Peyer's patch (tissue), 4 donors: ENCODE data around the gene SHCBP1L. TPM values are rescaled to one million over a fixed set of nuclear protein-coding genes. Genes with fewer than 3 reads are reported as not detected.

Source experiments
- DNase-seq, 3 donors: peaks; one replicate each; pipeline ENCODE4 v3.0.0-alpha.2; 2017 to 2019
- H3K27ac ChIP-seq, 4 donors: fragments of 200-600 bp; sonication (generic); one replicate each; pipeline ENCODE4 v1.5.1; 2016 to 2019
- H3K27me3 ChIP-seq, 2 donors: fragments of 200-600 bp; sonication (generic); one replicate each; pipeline ENCODE4 v1.5.1; 2019
- H3K36me3 ChIP-seq, 3 donors: fragments of 200-600 bp; sonication (generic); one replicate each; pipeline ENCODE4 v1.5.1; 2016 to 2019
- H3K4me1 ChIP-seq, 4 donors: fragments of 200-600 bp; sonication (generic); one replicate each; pipeline ENCODE4 v1.5.1; 2016 to 2019
- H3K4me3 ChIP-seq, 4 donors: fragments of 200-600 bp; sonication (generic); 1 replicate in 3 of 4; 2 replicates in 1 of 4; pipeline ENCODE4 v1.5.1; 2016 to 2019; ENCODE audit warnings: mild to moderate bottlenecking in 1 of 4
- H3K9me3 ChIP-seq, 4 donors: fragments of 200-600 bp; sonication (generic); one replicate each; pipeline ENCODE4 v1.5.1; 2016 to 2019; ENCODE audit warnings: mild to moderate bottlenecking in 1 of 4
- POLR2A ChIP-seq, 2 donors: fragments of 450-650 bp; IDR thresholded peaks; one replicate each; pipeline ENCODE4 v1.5.1; 2017; ENCODE audit warnings: antibody characterized with exemption in 2 of 2, mild to moderate bottlenecking in 2 of 2, moderate library complexity in 2 of 2
- total RNA-seq, 4 donors: library from RNA; depleted of rRNA; stranded (reverse); fragments of >200 nt; gene quantifications; one replicate each; pipeline ENCODE4 v1.1.0, GENCODE V29; 2016
- TF ChIP-seq, protein P1 (sequence below), 6 experiments: fragments of 450-650 bp in 4 of 6; fragments of 200-600 bp in 2 of 6; sonication (generic) in 1 of 6; IDR thresholded peaks; one replicate each; pipeline ENCODE4 v1.5.1; 2017 to 2019; ENCODE audit warnings: antibody characterized with exemption in 6 of 6, mild to moderate bottlenecking in 3 of 6, moderate library complexity in 1 of 6

The SHCBP1L gene
- total RNA-seq, 4 donors from 2014 or later = not detected

DNA sequence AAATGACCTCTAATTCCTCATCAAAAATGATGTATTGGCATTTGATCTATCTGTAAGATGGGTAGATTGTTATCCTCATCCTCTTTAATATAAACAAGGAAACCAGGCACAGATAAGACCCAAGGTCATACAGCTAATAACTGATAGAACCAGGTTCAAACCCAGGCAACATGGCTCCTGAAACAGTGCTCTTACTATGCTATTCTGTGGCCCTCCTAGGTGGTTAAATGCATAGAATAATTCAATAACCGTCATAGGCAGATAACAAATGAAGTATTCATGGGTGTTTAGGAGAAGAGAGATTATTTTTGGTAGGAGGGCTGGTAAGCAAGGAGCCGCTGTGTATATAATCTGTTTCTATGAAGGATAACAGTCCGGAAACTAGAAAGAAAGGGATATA lies 67.4 kb downstream of the SHCBP1L start:
- Histone ChIP-seq H3K27ac (no peak overlapping the region), H3K9me3 (no peaks in the 10 kb centered on the region), H3K4me1 (no peaks in the 10 kb centered on the region), H3K4me3 (no peak overlapping the region), H3K27me3 (no peaks in the 10 kb centered on the region), H3K36me3 (peaks cover 0 to 78% (median 0%) of the 10 kb centered on the region in 3 donors)
- no peak for DNase-seq
- TF ChIP-seq, protein P1, sequence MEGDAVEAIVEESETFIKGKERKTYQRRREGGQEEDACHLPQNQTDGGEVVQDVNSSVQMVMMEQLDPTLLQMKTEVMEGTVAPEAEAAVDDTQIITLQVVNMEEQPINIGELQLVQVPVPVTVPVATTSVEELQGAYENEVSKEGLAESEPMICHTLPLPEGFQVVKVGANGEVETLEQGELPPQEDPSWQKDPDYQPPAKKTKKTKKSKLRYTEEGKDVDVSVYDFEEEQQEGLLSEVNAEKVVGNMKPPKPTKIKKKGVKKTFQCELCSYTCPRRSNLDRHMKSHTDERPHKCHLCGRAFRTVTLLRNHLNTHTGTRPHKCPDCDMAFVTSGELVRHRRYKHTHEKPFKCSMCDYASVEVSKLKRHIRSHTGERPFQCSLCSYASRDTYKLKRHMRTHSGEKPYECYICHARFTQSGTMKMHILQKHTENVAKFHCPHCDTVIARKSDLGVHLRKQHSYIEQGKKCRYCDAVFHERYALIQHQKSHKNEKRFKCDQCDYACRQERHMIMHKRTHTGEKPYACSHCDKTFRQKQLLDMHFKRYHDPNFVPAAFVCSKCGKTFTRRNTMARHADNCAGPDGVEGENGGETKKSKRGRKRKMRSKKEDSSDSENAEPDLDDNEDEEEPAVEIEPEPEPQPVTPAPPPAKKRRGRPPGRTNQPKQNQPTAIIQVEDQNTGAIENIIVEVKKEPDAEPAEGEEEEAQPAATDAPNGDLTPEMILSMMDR (IDR thresholded peaks at IDR 0.05) = no peak
- TF ChIP-seq POLR2A (IDR thresholded peaks at IDR 0.05) = no peak

DNA sequence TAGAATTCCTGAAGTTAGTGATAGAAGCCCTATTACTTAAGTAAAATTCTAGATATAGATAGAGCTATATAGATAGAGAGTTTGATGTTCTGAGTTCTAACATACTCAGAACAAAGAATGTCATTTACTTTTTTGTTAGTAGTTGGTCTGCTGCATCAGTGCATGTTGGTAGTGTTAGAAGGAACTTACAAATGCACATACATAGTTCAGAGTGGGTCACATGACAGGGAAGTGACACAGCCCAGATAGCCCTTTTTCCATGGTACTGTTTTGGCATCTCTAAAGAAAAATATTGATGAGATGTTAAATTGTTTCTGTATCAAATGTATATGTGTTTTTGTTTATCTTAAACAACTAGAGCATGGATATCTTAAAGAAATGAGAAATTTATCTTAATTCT lies 68.1 kb downstream of the SHCBP1L start:
- Histone ChIP-seq H3K4me3 (no peak overlapping the region), H3K27me3 (no peaks in the 10 kb centered on the region), H3K27ac (no peak overlapping the region), H3K9me3 (no peaks in the 10 kb centered on the region), H3K4me1 (no peaks in the 10 kb centered on the region), H3K36me3 (peaks cover 0 to 86% (median 0%) of the 10 kb centered on the region in 3 donors)
- no peak for DNase-seq
- no peak for TF ChIP-seq POLR2A (IDR thresholded peaks at IDR 0.05)
- TF ChIP-seq, protein P1 (IDR thresholded peaks at IDR 0.05) = no peak

DNA sequence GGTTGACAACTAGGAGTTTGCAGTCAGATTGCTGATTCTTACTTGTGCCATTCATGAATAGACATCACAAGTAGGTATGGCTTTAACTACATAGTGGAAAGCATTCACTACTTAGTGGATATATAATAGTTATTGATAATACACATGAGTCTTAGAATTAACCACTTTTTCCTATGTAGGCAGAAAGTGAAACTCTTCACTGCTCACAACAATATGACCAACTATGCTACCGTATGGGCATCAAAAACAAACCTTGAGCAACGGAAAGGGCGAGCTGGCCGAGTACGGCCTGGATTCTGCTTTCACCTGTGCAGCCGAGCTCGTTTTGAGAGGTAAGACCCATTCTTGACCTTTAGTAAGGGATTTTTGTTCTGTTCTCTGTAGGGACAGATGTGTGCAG lies 75.1 kb downstream of the SHCBP1L start:
- no peak overlapping the region for H3K27ac ChIP-seq
- peaks cover 0 to 100% (median 0%) of the 10 kb centered on the region in 3 donors for H3K36me3 ChIP-seq
- no peak for TF ChIP-seq POLR2A (IDR thresholded peaks at IDR 0.05)
- TF ChIP-seq, protein P1 (IDR thresholded peaks at IDR 0.05) = no peak

DNA sequence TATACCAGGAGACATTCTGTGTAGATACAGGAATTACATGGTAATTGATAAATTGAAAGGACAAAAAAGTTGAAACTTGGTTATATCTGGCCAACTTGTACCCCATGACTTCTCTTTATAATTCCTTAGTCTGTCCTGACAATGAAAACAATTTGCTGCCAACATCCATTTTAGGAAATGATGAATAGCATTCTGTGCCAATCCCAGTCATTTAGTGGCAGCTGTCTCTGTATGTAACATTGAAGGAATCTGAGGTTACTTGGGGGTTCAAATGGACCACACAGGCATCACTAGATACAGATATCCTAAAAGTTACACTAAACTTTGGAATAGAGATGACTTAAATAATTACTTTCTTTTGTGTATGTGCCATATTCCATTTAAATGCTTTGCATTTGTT lies 75.6 kb downstream of the SHCBP1L start:
- TF ChIP-seq, protein P1 (IDR thresholded peaks at IDR 0.05) = no peak
- no peak for TF ChIP-seq POLR2A (IDR thresholded peaks at IDR 0.05)
- H3K27me3 ChIP-seq = no peaks in the 10 kb centered on the region
- H3K27ac ChIP-seq = no peak overlapping the region
- H3K9me3 ChIP-seq = no peaks in the 10 kb centered on the region
- no peak overlapping the region for H3K4me3 ChIP-seq
- no peaks in the 10 kb centered on the region for H3K4me1 ChIP-seq
- no peak for DNase-seq
- peaks cover 0 to 100% (median 0%) of the 10 kb centered on the region in 3 donors for H3K36me3 ChIP-seq

More for the DNA sequence above, 75.1 kb downstream of the SHCBP1L start:
- Histone ChIP-seq H3K4me3 (no peak overlapping the region), H3K4me1 (no peaks in the 10 kb centered on the region), H3K27me3 (no peaks in the 10 kb centered on the region), H3K9me3 (no peaks in the 10 kb centered on the region)
- DNase-seq = no peak

DNA sequence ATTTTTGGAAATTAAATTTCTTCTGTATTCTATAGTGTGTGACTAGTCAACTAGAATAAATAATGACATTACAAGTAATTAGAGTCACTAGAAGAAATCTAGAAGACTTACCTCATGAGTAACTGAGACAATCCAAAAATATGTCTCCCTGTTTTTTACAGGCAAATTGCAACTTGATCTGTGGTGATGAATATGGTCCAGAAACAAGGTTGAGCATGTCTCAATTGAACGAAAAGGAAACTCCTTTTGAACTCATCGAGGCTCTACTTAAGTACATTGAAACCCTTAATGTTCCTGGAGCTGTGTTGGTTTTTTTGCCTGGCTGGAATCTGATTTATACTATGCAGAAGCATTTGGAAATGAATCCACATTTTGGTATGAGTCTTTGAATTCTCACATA lies 77.1 kb downstream of the SHCBP1L start:
- Histone ChIP-seq H3K4me3 (no peak overlapping the region), H3K4me1 (no peaks in the 10 kb centered on the region), H3K27ac (no peak overlapping the region), H3K27me3 (no peaks in the 10 kb centered on the region), H3K36me3 (peaks cover 0 to 100% (median 0%) of the 10 kb centered on the region in 3 donors), H3K9me3 (no peaks in the 10 kb centered on the region)
- no peak for DNase-seq
- no peak for TF ChIP-seq POLR2A (IDR thresholded peaks at IDR 0.05)

DNA sequence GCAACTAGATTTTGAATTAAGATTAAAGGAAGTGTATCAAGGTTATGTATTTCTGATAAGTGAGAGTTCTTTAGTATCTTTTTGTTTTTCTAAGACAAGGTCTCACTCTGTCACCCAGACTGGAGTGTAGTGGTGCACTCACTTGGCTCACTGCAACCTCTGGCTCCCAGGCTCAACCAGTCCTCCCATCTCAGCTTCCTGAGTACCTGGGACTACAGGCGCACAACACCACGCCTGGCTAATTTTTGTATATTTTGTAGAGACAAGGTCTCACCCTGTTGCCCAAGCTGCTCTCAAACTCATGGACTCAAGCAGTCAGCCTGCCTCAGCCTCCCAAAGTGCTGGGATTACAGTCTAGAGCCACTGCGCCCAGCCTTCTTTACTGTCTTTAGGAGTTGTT lies 80.1 kb downstream of the SHCBP1L start:
- Histone ChIP-seq H3K4me1 (no peaks in the 10 kb centered on the region), H3K9me3 (no peaks in the 10 kb centered on the region), H3K27me3 (no peaks in the 10 kb centered on the region), H3K27ac (no peak overlapping the region), H3K4me3 (no peak overlapping the region), H3K36me3 (peaks cover 0 to 100% (median 0%) of the 10 kb centered on the region in 3 donors)
- DNase-seq = no peak
- TF ChIP-seq, protein P1 (IDR thresholded peaks at IDR 0.05) = no peak
- TF ChIP-seq POLR2A (IDR thresholded peaks at IDR 0.05) = no peak
